K562 (cell line): ENCODE measurements around the gene CITED2.

ENCODE experiments used
- JUNB ChIP-seq: fragments of 450-650 bp; formaldehyde crosslinking; conservative IDR thresholded peaks from 2 replicates; pipeline ENCODE4 v1.4.0; 2020; ENCODE audit warnings: mild to moderate bottlenecking
- MXI1 ChIP-seq: IDR thresholded peaks from 2 replicates; pipeline ENCODE4 v1.6.1; 2011; ENCODE audit warnings: low read depth, mild to moderate bottlenecking, improper control_type of control experiment, low read length
- RAD21 ChIP-seq, 2 experiments: fragments of 250-450 bp in 1 of 2; fragments of 450-650 bp in 1 of 2; sonication (Bioruptor Pico) in 1 of 2; formaldehyde crosslinking in 1 of 2; IDR thresholded peaks in 1 of 2; conservative IDR thresholded peaks in 1 of 2; 2 replicates each; pipeline versions ENCODE4 v1.4.0 to v1.8.0; 2020 to 2022; ENCODE audit warnings: mild to moderate bottlenecking in 2 of 2, moderate library complexity in 1 of 2
- TBP ChIP-seq: optimal IDR thresholded peaks from 2 replicates; pipeline ENCODE3; 2011; ENCODE audit warnings: low read depth, low read length, improper control_type of control experiment
- THAP12 ChIP-seq: fragments of 250-450 bp; sonication (Bioruptor Pico); IDR thresholded peaks from 2 replicates; pipeline ENCODE4 v1.9.0; 2021; ENCODE audit warnings: mild to moderate bottlenecking, inconsistent platforms
- ZNF668 ChIP-seq: fragments of 250-450 bp; sonication (Bioruptor Pico); IDR thresholded peaks from 2 replicates; pipeline ENCODE4 v1.8.0; 2022; ENCODE audit warnings: mild to moderate bottlenecking, inconsistent platforms
- TF ChIP-seq, protein P1 (sequence below), 3 experiments: IDR thresholded peaks in 2 of 3; conservative IDR thresholded peaks in 1 of 3; 2 replicates each; pipeline ENCODE4 v1.5.1; 2011 to 2012; ENCODE audit warnings: low read length in 3 of 3, mild to moderate bottlenecking in 3 of 3, control low read depth in 2 of 3, improper control_type of control experiment in 1 of 3, inconsistent platforms in 1 of 3, low read depth in 1 of 3, mixed read lengths in 1 of 3, moderate library complexity in 1 of 3; ENCODE audit not compliant: insufficient read depth in 2 of 3

GRCh38 chr6:139380611-139381010 lies 6.2 kb upstream of the CITED2 start:
- TF ChIP-seq JUNB (CRISPR knock-in tag) (no peak), ZNF668 (CRISPR knock-in tag) (no peak), THAP12 (no peak), MXI1 (no peak), TBP (no peak), RAD21 (CRISPR knock-in tag; conservative IDR thresholded peaks at IDR 0.05 in 1 of 2, IDR thresholded peaks at IDR 0.05 in 1 of 2) (no peak)
- TF ChIP-seq, protein P1, sequence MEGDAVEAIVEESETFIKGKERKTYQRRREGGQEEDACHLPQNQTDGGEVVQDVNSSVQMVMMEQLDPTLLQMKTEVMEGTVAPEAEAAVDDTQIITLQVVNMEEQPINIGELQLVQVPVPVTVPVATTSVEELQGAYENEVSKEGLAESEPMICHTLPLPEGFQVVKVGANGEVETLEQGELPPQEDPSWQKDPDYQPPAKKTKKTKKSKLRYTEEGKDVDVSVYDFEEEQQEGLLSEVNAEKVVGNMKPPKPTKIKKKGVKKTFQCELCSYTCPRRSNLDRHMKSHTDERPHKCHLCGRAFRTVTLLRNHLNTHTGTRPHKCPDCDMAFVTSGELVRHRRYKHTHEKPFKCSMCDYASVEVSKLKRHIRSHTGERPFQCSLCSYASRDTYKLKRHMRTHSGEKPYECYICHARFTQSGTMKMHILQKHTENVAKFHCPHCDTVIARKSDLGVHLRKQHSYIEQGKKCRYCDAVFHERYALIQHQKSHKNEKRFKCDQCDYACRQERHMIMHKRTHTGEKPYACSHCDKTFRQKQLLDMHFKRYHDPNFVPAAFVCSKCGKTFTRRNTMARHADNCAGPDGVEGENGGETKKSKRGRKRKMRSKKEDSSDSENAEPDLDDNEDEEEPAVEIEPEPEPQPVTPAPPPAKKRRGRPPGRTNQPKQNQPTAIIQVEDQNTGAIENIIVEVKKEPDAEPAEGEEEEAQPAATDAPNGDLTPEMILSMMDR (IDR thresholded peaks at IDR 0.05 in 2 of 3, conservative IDR thresholded peaks at IDR 0.05 in 1 of 3; ENCODE audit: insufficient read depth in 2 of 3, low read depth in 1 of 3, low read length in 3 of 3) = no peak
